GM23338 (cell line): ENCODE data around the gene THOP1. TPM values are rescaled to one million over a fixed set of nuclear protein-coding genes. Genes with fewer than 3 reads are reported as not detected.

Source experiments
- ATAC-seq: fragments of 200-7000 bp; cut with Tn5 transposase; 3 replicates; pipeline ENCODE4 v1.9.1; 2020
- DNase-seq: peaks from one replicate; pipeline ENCODE4 v3.0.0-alpha.2; 2015; ENCODE audit warnings: low spot score
- H2AFZ ChIP-seq: fragments of 200-600 bp; sonication (generic); 2 replicates; pipeline ENCODE4 v1.8.0; 2016; ENCODE audit warnings: antibody characterized with exemption, mild to moderate bottlenecking, moderate library complexity
- H3F3A ChIP-seq: fragments of 200-600 bp; sonication (generic); replicated peaks from 2 replicates; pipeline ENCODE4 v1.8.0; 2017; ENCODE audit warnings: antibody characterized with exemption, mixed run types, low read depth
- H3K27ac ChIP-seq: fragments of 200-600 bp; sonication (generic); 2 replicates; pipeline ENCODE4 v1.6.1; 2016; ENCODE audit warnings: low read depth
- H3K27me3 ChIP-seq: fragments of 200-600 bp; sonication (generic); 2 replicates; pipeline ENCODE4 v1.8.0; 2016; ENCODE audit warnings: mild to moderate bottlenecking, mixed run types, moderate library complexity; ENCODE audit not compliant: insufficient read depth
- H3K36me3 ChIP-seq: fragments of 200-600 bp; sonication (generic); 2 replicates; pipeline ENCODE4 v1.8.0; 2016; ENCODE audit warnings: mild to moderate bottlenecking; ENCODE audit not compliant: insufficient read depth
- H3K4me1 ChIP-seq: fragments of 200-600 bp; sonication (generic); 2 replicates; pipeline ENCODE4 v1.8.0; 2016; ENCODE audit warnings: mild to moderate bottlenecking, moderate library complexity; ENCODE audit not compliant: insufficient read depth
- H3K4me2 ChIP-seq: fragments of 200-600 bp; sonication (generic); 2 replicates; pipeline ENCODE4 v1.7.1; 2017; ENCODE audit warnings: mixed run types
- H3K4me3 ChIP-seq: fragments of 200-600 bp; sonication (generic); 2 replicates; pipeline ENCODE4 v1.6.1; 2016; ENCODE audit warnings: mixed run types
- H3K79me2 ChIP-seq: fragments of 200-600 bp; sonication (generic); replicated peaks from 2 replicates; pipeline ENCODE4 v1.8.0; 2017; ENCODE audit warnings: mild to moderate bottlenecking; ENCODE audit not compliant: insufficient read depth
- H3K9me2 ChIP-seq: fragments of 200-600 bp; sonication (generic); 2 replicates; pipeline ENCODE4 v1.8.0; 2017; ENCODE audit not compliant: insufficient read depth
- H4K20me1 ChIP-seq: fragments of 200-600 bp; sonication (generic); replicated peaks from 2 replicates; pipeline ENCODE4 v1.8.0; 2017; ENCODE audit warnings: mild to moderate bottlenecking; ENCODE audit not compliant: insufficient read depth
- H3K27ac Mint-ChIP-seq: 2 replicates; pipeline ENCODE4 v1.8.0; 2020; ENCODE audit warnings: inconsistent platforms, mild to moderate bottlenecking, moderate library complexity, mixed read lengths
- H3K27me3 Mint-ChIP-seq: 3 replicates; pipeline ENCODE4 v1.8.0; 2022; ENCODE audit warnings: low read depth, mild to moderate bottlenecking, moderate library complexity, mixed read lengths, inconsistent platforms; ENCODE audit not compliant: insufficient read depth, poor library complexity
- H3K36me3 Mint-ChIP-seq: 3 replicates; pipeline ENCODE4 v1.8.0; 2021; ENCODE audit warnings: low read depth, mild to moderate bottlenecking, inconsistent platforms, moderate library complexity, mixed read lengths
- H3K4me1 Mint-ChIP-seq: 3 replicates; pipeline ENCODE4 v1.8.0; 2020; ENCODE audit warnings: mild to moderate bottlenecking, inconsistent platforms, mixed read lengths
- H3K4me3 Mint-ChIP-seq: 3 replicates; pipeline ENCODE4 v1.8.0; 2021; ENCODE audit warnings: moderate library complexity, mild to moderate bottlenecking, inconsistent platforms, mixed read lengths
- H3K9me3 Mint-ChIP-seq: 3 replicates; pipeline ENCODE4 v1.8.0; 2020; ENCODE audit warnings: moderate library complexity, mild to moderate bottlenecking, inconsistent platforms, mixed read lengths
- CREB1 ChIP-seq: fragments of 250-450 bp; sonication (Bioruptor Pico); IDR thresholded peaks from 2 replicates; pipeline ENCODE4 v1.5.0; 2020; ENCODE audit warnings: low read depth, mild to moderate bottlenecking, moderate library complexity
- ETS1 ChIP-seq: IDR thresholded peaks from 2 replicates; pipeline ENCODE4 v1.6.1; 2016; ENCODE audit warnings: antibody characterized with exemption
- EZH2 ChIP-seq: fragments of 200-600 bp; sonication (generic); IDR thresholded peaks from one replicate; pipeline ENCODE4 v1.8.0; 2017; ENCODE audit warnings: antibody characterized with exemption, mild to moderate bottlenecking, low read depth; ENCODE audit not compliant: unreplicated experiment
- EZH2phosphoT487 ChIP-seq: fragments of 200-600 bp; sonication (generic); IDR thresholded peaks from one replicate; pipeline ENCODE4 v1.8.1; 2018; ENCODE audit warnings: antibody characterized with exemption; ENCODE audit not compliant: unreplicated experiment
- JUNB ChIP-seq: IDR thresholded peaks from one replicate; pipeline ENCODE4 v1.6.1; 2016; ENCODE audit warnings: antibody characterized with exemption; ENCODE audit not compliant: unreplicated experiment
- NANOG ChIP-seq: IDR thresholded peaks from 2 replicates; pipeline ENCODE4 v1.6.1; 2016; ENCODE audit warnings: antibody characterized with exemption, borderline replicate concordance
- POLR2AphosphoS5 ChIP-seq: IDR thresholded peaks from 2 replicates; pipeline ENCODE4 v1.6.1; 2016; ENCODE audit warnings: antibody characterized with exemption, low read depth
- STAT1 ChIP-seq: IDR thresholded peaks from one replicate; pipeline ENCODE4 v1.6.1; 2016; ENCODE audit warnings: antibody characterized with exemption; ENCODE audit not compliant: unreplicated experiment
- ZNF114 ChIP-seq: fragments of 250-450 bp; sonication (Bioruptor Pico); IDR thresholded peaks from 2 replicates; pipeline ENCODE4 v1.5.0; 2020; ENCODE audit warnings: mild to moderate bottlenecking, moderate library complexity
- ZNF331 ChIP-seq: fragments of 250-450 bp; sonication (Bioruptor Pico); IDR thresholded peaks from 2 replicates; pipeline ENCODE4 v1.5.0; 2020; ENCODE audit warnings: low read depth, mild to moderate bottlenecking, moderate library complexity
- ZNF462 ChIP-seq: fragments of 250-450 bp; sonication (Bioruptor Pico); IDR thresholded peaks from 2 replicates; pipeline ENCODE4 v1.5.0; 2020; ENCODE audit warnings: mild to moderate bottlenecking, moderate library complexity
- polyA plus RNA-seq: library from polyadenylated mRNA; unstranded; fragments of >200 nt; fragmentation: Nextera tagmentation; extraction: Ambion mirVana; gene quantifications from 2 replicates; pipeline ENCODE4 v1.2.1, GENCODE V29; 2016
- total RNA-seq: library from RNA; depleted of rRNA; stranded (reverse); fragments of >200 nt; shearing (Covaris generic); gene quantifications from 2 replicates; pipeline ENCODE4 v1.2.3, GENCODE V29; 2014
- TF ChIP-seq, protein P1 (sequence below): IDR thresholded peaks from one replicate; pipeline ENCODE4 v1.6.1; 2018; ENCODE audit warnings: antibody characterized with exemption; ENCODE audit not compliant: unreplicated experiment
- TF ChIP-seq, protein P2 (sequence below), 2 experiments: fragments of 200-600 bp in 1 of 2; sonication (generic) in 1 of 2; conservative IDR thresholded peaks; 2 replicates each; pipeline versions ENCODE4 v1.5.1 to v1.6.1; 2016 to 2017; ENCODE audit warnings: antibody characterized with exemption in 2 of 2, low read depth in 2 of 2, mild to moderate bottlenecking in 2 of 2, moderate library complexity in 1 of 2

The THOP1 gene
- total and polyA plus RNA-seq, 2 experiments from 2014 or later: 110 to 229 TPM

DNA sequence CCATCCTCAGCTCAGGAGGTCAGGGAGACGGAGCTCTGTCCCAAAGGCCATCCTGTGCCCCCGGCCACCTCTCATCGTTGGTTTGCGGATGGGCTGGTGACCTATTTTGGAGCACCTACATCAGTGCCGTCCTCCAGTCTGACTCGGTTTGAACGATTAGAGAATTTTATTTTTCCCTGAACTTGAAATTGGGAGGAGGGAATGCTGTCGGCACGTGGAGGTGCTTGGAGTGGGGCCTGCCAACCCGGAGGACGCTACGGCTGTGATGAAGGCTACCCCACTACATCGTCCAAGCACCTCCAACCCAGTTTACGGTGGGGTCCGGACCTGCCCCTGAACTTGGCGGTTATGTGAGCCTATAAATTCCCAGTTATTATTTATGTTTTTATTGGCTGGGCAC lies 31.3 kb downstream of the THOP1 start:
- Mint-ChIP-seq H3K4me1 (no peaks in the 10 kb centered on the region), H3K27ac (no peak overlapping the region), H3K27me3 (peaks cover 3% of the 10 kb centered on the region), H3K36me3 (peaks cover 5% of the 10 kb centered on the region; the same call in 2 of the 3 replicates), H3K4me3 (no peak overlapping the region), H3K9me3 (no peaks in the 10 kb centered on the region)
- no peaks in the 10 kb centered on the region for H4K20me1 ChIP-seq
- no peaks in the 10 kb centered on the region for H3F3A ChIP-seq
- no peaks in the 10 kb centered on the region for H3K79me2 ChIP-seq
- H3K4me3 ChIP-seq: no peak overlapping the region
- H3K4me2 ChIP-seq: no peak overlapping the region
- TF ChIP-seq JUNB (no peak), ETS1 (no peak), ZNF331 (CRISPR knock-in tag) (no peak), ZNF462 (CRISPR knock-in tag) (no peak), POLR2AphosphoS5 (no peak), ZNF114 (CRISPR knock-in tag) (no peak), EZH2phosphoT487 (no peak), CREB1 (CRISPR knock-in tag) (no peak), NANOG (no peak), EZH2 (no peak), STAT1 (no peak)
- TF ChIP-seq, protein P1, sequence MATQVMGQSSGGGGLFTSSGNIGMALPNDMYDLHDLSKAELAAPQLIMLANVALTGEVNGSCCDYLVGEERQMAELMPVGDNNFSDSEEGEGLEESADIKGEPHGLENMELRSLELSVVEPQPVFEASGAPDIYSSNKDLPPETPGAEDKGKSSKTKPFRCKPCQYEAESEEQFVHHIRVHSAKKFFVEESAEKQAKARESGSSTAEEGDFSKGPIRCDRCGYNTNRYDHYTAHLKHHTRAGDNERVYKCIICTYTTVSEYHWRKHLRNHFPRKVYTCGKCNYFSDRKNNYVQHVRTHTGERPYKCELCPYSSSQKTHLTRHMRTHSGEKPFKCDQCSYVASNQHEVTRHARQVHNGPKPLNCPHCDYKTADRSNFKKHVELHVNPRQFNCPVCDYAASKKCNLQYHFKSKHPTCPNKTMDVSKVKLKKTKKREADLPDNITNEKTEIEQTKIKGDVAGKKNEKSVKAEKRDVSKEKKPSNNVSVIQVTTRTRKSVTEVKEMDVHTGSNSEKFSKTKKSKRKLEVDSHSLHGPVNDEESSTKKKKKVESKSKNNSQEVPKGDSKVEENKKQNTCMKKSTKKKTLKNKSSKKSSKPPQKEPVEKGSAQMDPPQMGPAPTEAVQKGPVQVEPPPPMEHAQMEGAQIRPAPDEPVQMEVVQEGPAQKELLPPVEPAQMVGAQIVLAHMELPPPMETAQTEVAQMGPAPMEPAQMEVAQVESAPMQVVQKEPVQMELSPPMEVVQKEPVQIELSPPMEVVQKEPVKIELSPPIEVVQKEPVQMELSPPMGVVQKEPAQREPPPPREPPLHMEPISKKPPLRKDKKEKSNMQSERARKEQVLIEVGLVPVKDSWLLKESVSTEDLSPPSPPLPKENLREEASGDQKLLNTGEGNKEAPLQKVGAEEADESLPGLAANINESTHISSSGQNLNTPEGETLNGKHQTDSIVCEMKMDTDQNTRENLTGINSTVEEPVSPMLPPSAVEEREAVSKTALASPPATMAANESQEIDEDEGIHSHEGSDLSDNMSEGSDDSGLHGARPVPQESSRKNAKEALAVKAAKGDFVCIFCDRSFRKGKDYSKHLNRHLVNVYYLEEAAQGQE: no peak
- TF ChIP-seq, protein P2, sequence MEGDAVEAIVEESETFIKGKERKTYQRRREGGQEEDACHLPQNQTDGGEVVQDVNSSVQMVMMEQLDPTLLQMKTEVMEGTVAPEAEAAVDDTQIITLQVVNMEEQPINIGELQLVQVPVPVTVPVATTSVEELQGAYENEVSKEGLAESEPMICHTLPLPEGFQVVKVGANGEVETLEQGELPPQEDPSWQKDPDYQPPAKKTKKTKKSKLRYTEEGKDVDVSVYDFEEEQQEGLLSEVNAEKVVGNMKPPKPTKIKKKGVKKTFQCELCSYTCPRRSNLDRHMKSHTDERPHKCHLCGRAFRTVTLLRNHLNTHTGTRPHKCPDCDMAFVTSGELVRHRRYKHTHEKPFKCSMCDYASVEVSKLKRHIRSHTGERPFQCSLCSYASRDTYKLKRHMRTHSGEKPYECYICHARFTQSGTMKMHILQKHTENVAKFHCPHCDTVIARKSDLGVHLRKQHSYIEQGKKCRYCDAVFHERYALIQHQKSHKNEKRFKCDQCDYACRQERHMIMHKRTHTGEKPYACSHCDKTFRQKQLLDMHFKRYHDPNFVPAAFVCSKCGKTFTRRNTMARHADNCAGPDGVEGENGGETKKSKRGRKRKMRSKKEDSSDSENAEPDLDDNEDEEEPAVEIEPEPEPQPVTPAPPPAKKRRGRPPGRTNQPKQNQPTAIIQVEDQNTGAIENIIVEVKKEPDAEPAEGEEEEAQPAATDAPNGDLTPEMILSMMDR (conservative IDR thresholded peaks at IDR 0.05; ENCODE audit: low read depth in 2 of 2): no peak
- H3K36me3 ChIP-seq: no peaks in the 10 kb centered on the region
- no peaks in the 10 kb centered on the region for H3K27me3 ChIP-seq
- no peak overlapping the region for H3K27ac ChIP-seq
- no peaks in the 10 kb centered on the region for H3K9me2 ChIP-seq
- DNase-seq (no peak), ATAC-seq (no peak)
- H2AFZ ChIP-seq: no peak overlapping the region
- H3K4me1 ChIP-seq: no peaks in the 10 kb centered on the region
